Prostate gland (tissue), 2 donors: ENCODE data around the gene IDH2.

ENCODE experiments used
- POLR2A ChIP-seq: fragments of 450-650 bp; IDR thresholded peaks from one replicate; pipeline ENCODE4 v1.6.1; 2016; ENCODE audit warnings: antibody characterized with exemption, mild to moderate bottlenecking
- POLR2AphosphoS5 ChIP-seq: sonication (generic); formaldehyde crosslinking; IDR thresholded peaks from one replicate; pipeline ENCODE4 v1.6.1; 2017; ENCODE audit warnings: antibody characterized with exemption
- TF ChIP-seq, protein P1 (sequence below), 4 experiments: fragments of 200-600 bp in 2 of 4; fragments of 450-650 bp in 2 of 4; sonication (generic) in 2 of 4; IDR thresholded peaks; 1 replicate in 3 of 4; 2 replicates in 1 of 4; pipeline ENCODE4 v1.5.1; 2016 to 2019; ENCODE audit warnings: antibody characterized with exemption in 4 of 4, mild to moderate bottlenecking in 2 of 4, moderate library complexity in 2 of 4

DNA sequence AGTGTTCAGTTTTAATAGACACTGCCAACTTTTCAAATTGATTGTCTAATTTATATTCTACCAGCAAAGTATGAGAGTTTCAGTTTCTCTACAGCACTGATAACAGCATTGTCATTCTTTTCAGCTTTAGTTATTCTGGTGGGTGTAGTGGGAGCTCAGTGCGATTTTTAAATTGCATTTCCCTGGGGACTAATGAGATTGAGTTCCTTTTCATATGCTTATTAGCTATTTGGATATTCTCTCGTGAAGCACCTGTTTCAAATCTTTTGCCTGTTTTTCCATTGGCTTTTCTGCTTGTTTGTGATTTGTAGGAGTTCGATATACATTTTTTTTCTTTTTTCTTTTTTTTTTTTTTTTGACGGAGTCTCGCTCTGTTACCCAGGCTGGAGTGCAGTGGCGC lies 18.8 kb upstream of the IDH2 start:
- no peak for TF ChIP-seq POLR2AphosphoS5
- TF ChIP-seq, protein P1, sequence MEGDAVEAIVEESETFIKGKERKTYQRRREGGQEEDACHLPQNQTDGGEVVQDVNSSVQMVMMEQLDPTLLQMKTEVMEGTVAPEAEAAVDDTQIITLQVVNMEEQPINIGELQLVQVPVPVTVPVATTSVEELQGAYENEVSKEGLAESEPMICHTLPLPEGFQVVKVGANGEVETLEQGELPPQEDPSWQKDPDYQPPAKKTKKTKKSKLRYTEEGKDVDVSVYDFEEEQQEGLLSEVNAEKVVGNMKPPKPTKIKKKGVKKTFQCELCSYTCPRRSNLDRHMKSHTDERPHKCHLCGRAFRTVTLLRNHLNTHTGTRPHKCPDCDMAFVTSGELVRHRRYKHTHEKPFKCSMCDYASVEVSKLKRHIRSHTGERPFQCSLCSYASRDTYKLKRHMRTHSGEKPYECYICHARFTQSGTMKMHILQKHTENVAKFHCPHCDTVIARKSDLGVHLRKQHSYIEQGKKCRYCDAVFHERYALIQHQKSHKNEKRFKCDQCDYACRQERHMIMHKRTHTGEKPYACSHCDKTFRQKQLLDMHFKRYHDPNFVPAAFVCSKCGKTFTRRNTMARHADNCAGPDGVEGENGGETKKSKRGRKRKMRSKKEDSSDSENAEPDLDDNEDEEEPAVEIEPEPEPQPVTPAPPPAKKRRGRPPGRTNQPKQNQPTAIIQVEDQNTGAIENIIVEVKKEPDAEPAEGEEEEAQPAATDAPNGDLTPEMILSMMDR (IDR thresholded peaks at IDR 0.05): no peak
- TF ChIP-seq POLR2A: no peak
